Aorta (tissue), 5 donors: ENCODE data around the gene ELAVL1. TPM values are rescaled to one million over a fixed set of nuclear protein-coding genes. Genes with fewer than 3 reads are reported as not detected.

Experiments used
- ATAC-seq: fragments of 200-7000 bp; cut with Tn5 transposase; one replicate; pipeline ENCODE4 v1.9.1; 2022; ENCODE audit warnings: moderate library complexity; ENCODE audit not compliant: low FRiP score
- DNase-seq, 2 donors: peaks; one replicate each; pipeline ENCODE4 v3.0.0-alpha.2; 2020
- H3K27ac ChIP-seq, 2 donors: one replicate each; pipeline ENCODE4 v1.5.1; 2013; ENCODE audit warnings: low read length in 2 of 2, mild to moderate bottlenecking in 2 of 2, moderate library complexity in 2 of 2, control low read depth in 1 of 2, inconsistent platforms in 1 of 2, low read depth in 1 of 2
- H3K27me3 ChIP-seq, 2 donors: one replicate each; pipeline ENCODE4 v1.6.1; 2013; ENCODE audit warnings: control low read depth in 1 of 2, low read length in 1 of 2, mild to moderate bottlenecking in 1 of 2, moderate library complexity in 1 of 2; ENCODE audit not compliant: insufficient read depth in 2 of 2, control insufficient read depth in 1 of 2
- H3K36me3 ChIP-seq, 2 donors: one replicate each; pipeline ENCODE4 v1.6.1; 2013; ENCODE audit warnings: control low read depth in 1 of 2, low read length in 1 of 2, mild to moderate bottlenecking in 1 of 2; ENCODE audit not compliant: insufficient read depth in 2 of 2, control insufficient read depth in 1 of 2
- H3K4me1 ChIP-seq, 2 donors: one replicate each; pipeline ENCODE4 v1.6.1; 2013; ENCODE audit warnings: low read length in 2 of 2, control low read depth in 1 of 2, mild to moderate bottlenecking in 1 of 2, moderate library complexity in 1 of 2; ENCODE audit not compliant: insufficient read depth in 2 of 2, control insufficient read depth in 1 of 2
- H3K4me3 ChIP-seq, 2 donors: one replicate each; pipeline ENCODE4 v1.5.1; 2013; ENCODE audit warnings: low read length in 2 of 2, control low read depth in 1 of 2, mild to moderate bottlenecking in 1 of 2
- H3K9me3 ChIP-seq: one replicate; pipeline ENCODE4 v1.6.1; 2013; ENCODE audit warnings: mild to moderate bottlenecking, low read length; ENCODE audit not compliant: control insufficient read depth
- WGBS, 2 donors: extraction: QIAGEN DNeasy Blood & Tissue Kit; methylation state at CpG; one replicate each; pipeline ENCODE4 v1.1.7; 2013; 5-methylcytosine and 5-hydroxymethylcytosine counted together
- intact Hi-C, 2 donors: fragments of 100-400 bp; cut with DNase I; formaldehyde crosslinking; loops; one replicate each; pipeline versions ENCODE4 v1.14.2 to v1.15.0; 2022
- polyA plus RNA-seq, 2 donors: library from polyadenylated mRNA; stranded (reverse); fragments of 200-250 nt; gene quantifications; one replicate each; pipeline ENCODE4 v1.2.3, GENCODE V29; 2013
- total RNA-seq, 2 donors: library from RNA; stranded (reverse); fragmentation: NEBNext Ultra II Directional; extraction: Animal tissue kit (Norgen Biotek cat#: 25700); gene quantifications; one replicate each; pipeline ENCODE4 v1.2.1, GENCODE V29; 2021
- donor health status: healthy with polysubstance abuse.
- donor health status: Bipolar disorder and iron deficiency.
- donor health status: DM: no; HTN: no; CAD: no.
- donor health status: DM: no; HTN: no; CAD: no.
- donor health status: DM: yes; HTN: yes; CAD: no.

The ELAVL1 gene
- total and polyA plus RNA-seq, 4 donors, result 8.1 to 48.9 (median 36.4) TPM

- Histone ChIP-seq H3K4me1 (no peaks in the 10 kb centered on the region), H3K9me3 (no peaks in the 10 kb centered on the region), H3K4me3 (peak overlapping the region; percentile 30 to 77), H3K36me3 (peaks cover 0 to 1% of the 10 kb centered on the region in 2 donors), H3K27me3 (no peaks in the 10 kb centered on the region), H3K27ac (peak overlapping the region in 1 of 2 donors; percentile 89)
- intact Hi-C loops, result loop anchor here (1.0 to 10.0 kb wide), 4 partner anchors 63 to 448 kb away; partner anchors contain the start of genes ELAVL1 (in 1 of the 2) and RAB11B (in 1 of the 2)
- DNase-seq (peak; percentile 91 to 93), ATAC-seq (peak; percentile 84)
- WGBS, 2 donors, result 28% methylated on average over 18 of the region's 18 CpGs
These were observed 61.2 kb downstream of the ELAVL1 start for GRCh38 chr19:7944177-7944761.

- Histone ChIP-seq H3K27me3 (no peaks in the 10 kb centered on the region), H3K4me1 (no peaks in the 10 kb centered on the region), H3K9me3 (no peaks in the 10 kb centered on the region), H3K4me3 (peak within 1 kb of the TSS; percentile 74 to 77), H3K36me3 (peaks cover 0 to 1% of the 10 kb centered on the region in 2 donors), H3K27ac (peak within 1 kb of the TSS; percentile 38 to 89)
- intact Hi-C loops, result loop anchor here (1.0 to 10.0 kb wide), 4 partner anchors 64 to 449 kb away; partner anchors contain the start of genes ELAVL1 (in 1 of the 2) and RAB11B (in 1 of the 2)
- whole genome bisulfite sequencing, 2 donors, result 0% methylated on average over 55 to 56 of the region's 56 CpGs
- ATAC-seq (peak; percentile 100), DNase-seq (peak; percentile 100)
These were observed 61.8 kb downstream of the ELAVL1 start, which contains the start of gene TIMM44 for GRCh38 chr19:7943444-7944176. Gene TIMM44, minus strand, starts transcription at chr19:7943666. Its CDS starts 15 bp downstream, at chr19:7943651.

- ATAC-seq (peak; percentile 40), DNase-seq (no peak)
- H3K27me3 ChIP-seq, result no peaks in the 10 kb centered on the region
- peak overlapping the region; percentile 38 to 77 for H3K27ac ChIP-seq
- H3K9me3 ChIP-seq, result no peaks in the 10 kb centered on the region
- H3K4me1 ChIP-seq, result no peaks in the 10 kb centered on the region
- peaks cover 0 to 1% of the 10 kb centered on the region in 2 donors for H3K36me3 ChIP-seq
- 4% methylated on average over 33 of the region's 33 CpGs for WGBS, 2 donors
- H3K4me3 ChIP-seq, result peak overlapping the region; percentile 64 to 74
- intact Hi-C loops, result loop anchor here (5.0 to 10.0 kb wide), 3 partner anchors 64 to 449 kb away; partner anchors contain the start of genes ELAVL1 (in 1 of the 2) and RAB11B (in 1 of the 2)
These were observed 62.4 kb downstream of the ELAVL1 start for GRCh38 chr19:7942981-7943443.

GRCh38 chr19:7941895-7942596 is 63.4 kb downstream of the ELAVL1 start:
- intact Hi-C loops, result loop anchor here (5.0 to 10.0 kb wide), 3 partner anchors 65 to 450 kb away; partner anchors contain the start of genes ELAVL1 (in 1 of the 2) and RAB11B (in 1 of the 2)
- no peaks in the 10 kb centered on the region for H3K9me3 ChIP-seq
- no peak overlapping the region for H3K4me3 ChIP-seq
- no peak for DNase-seq
- no peak overlapping the region for H3K27ac ChIP-seq
- no peak for ATAC-seq
- no peaks in the 10 kb centered on the region for H3K4me1 ChIP-seq
- peaks cover 0 to 6% of the 10 kb centered on the region in 2 donors for H3K36me3 ChIP-seq
- no peaks in the 10 kb centered on the region for H3K27me3 ChIP-seq
- 87 to 88% methylated on average over 19 of the region's 19 CpGs for WGBS, 2 donors

GRCh38 chr19:7940841-7941240 is 64.6 kb downstream of the ELAVL1 start:
- Histone ChIP-seq H3K4me3 (no peak overlapping the region), H3K4me1 (no peaks in the 10 kb centered on the region), H3K36me3 (peaks cover 0 to 6% of the 10 kb centered on the region in 2 donors), H3K27ac (no peak overlapping the region), H3K27me3 (no peaks in the 10 kb centered on the region), H3K9me3 (no peaks in the 10 kb centered on the region)
- intact Hi-C loops, result loop anchor here (5.0 to 10.0 kb wide), 3 partner anchors 66 to 451 kb away; partner anchors contain the start of genes ELAVL1 (in 1 of the 2) and RAB11B (in 1 of the 2)
- WGBS, 2 donors, result 90% methylated on average over 13 of the region's 13 CpGs
- DNase-seq (no peak), ATAC-seq (no peak)

- Histone ChIP-seq H3K4me1 (no peaks in the 10 kb centered on the region), H3K27ac (no peak overlapping the region), H3K9me3 (no peaks in the 10 kb centered on the region), H3K36me3 (peaks cover 0 to 19% of the 10 kb centered on the region in 2 donors), H3K27me3 (no peaks in the 10 kb centered on the region), H3K4me3 (no peak overlapping the region)
- intact Hi-C loops, result no loop called here
- ATAC-seq (no peak), DNase-seq (no peak)
- WGBS, 2 donors, result 78 to 83% methylated on average over 21 of the region's 21 CpGs
These were observed 70.7 kb downstream of the ELAVL1 start for GRCh38 chr19:7934766-7935165.

- intact Hi-C loops, result no loop called here
- H3K9me3 ChIP-seq, result no peaks in the 10 kb centered on the region
- no peak overlapping the region for H3K27ac ChIP-seq
- DNase-seq, result no peak
- no peak overlapping the region for H3K4me3 ChIP-seq
- WGBS, 2 donors, result 87% methylated on average over 54 to 55 of the region's 55 CpGs
- H3K27me3 ChIP-seq, result no peaks in the 10 kb centered on the region
- ATAC-seq, result no peak
- peaks cover 0 to 19% of the 10 kb centered on the region in 2 donors for H3K36me3 ChIP-seq
- H3K4me1 ChIP-seq, result no peaks in the 10 kb centered on the region
These were observed 71.4 kb downstream of the ELAVL1 start for GRCh38 chr19:7933828-7934725.
